Spleen (tissue), 11 donors: ENCODE measurements around the gene GCH1. TPM values are rescaled to one million over a fixed set of nuclear protein-coding genes. Genes with fewer than 3 reads are reported as not detected.

Experiments
- DNase-seq: peaks from one replicate; pipeline ENCODE4 v3.0.0-alpha.2; 2020
- H3K27ac ChIP-seq, 8 donors: fragments of 200-600 bp; sonication (generic) in 7 of 8; 1 replicate in 4 of 8; 2 replicates in 4 of 8; pipeline versions ENCODE4 v1.5.0 to v1.8.0; 2016 to 2021; ENCODE audit warnings: inconsistent platforms in 4 of 8, mild to moderate bottlenecking in 4 of 8, moderate library complexity in 1 of 8
- H3K27me3 ChIP-seq, 7 donors: fragments of 200-600 bp; sonication (generic) in 6 of 7; replicated peaks in 1 of 7; 1 replicate in 4 of 7; 2 replicates in 3 of 7; pipeline versions ENCODE4 v1.5.0 to v1.8.0; 2016 to 2021; ENCODE audit warnings: inconsistent platforms in 3 of 7, mild to moderate bottlenecking in 1 of 7
- H3K36me3 ChIP-seq, 6 donors: fragments of 200-600 bp; sonication (generic) in 5 of 6; 1 replicate in 4 of 6; 2 replicates in 2 of 6; pipeline versions ENCODE4 v1.5.0 to v1.8.0; 2016 to 2021; ENCODE audit warnings: inconsistent platforms in 2 of 6
- H3K4me1 ChIP-seq, 6 donors: fragments of 200-600 bp; sonication (generic) in 5 of 6; 1 replicate in 3 of 6; 2 replicates in 3 of 6; pipeline versions ENCODE4 v1.5.0 to v1.8.0; 2016 to 2021; ENCODE audit warnings: inconsistent platforms in 3 of 6
- H3K4me3 ChIP-seq, 8 donors: fragments of 200-600 bp; sonication (generic) in 7 of 8; 1 replicate in 4 of 8; 2 replicates in 4 of 8; pipeline versions ENCODE4 v1.5.0 to v1.8.0; 2016 to 2021; ENCODE audit warnings: inconsistent platforms in 4 of 8, mild to moderate bottlenecking in 4 of 8, moderate library complexity in 2 of 8
- H3K9me3 ChIP-seq, 8 donors: fragments of 200-600 bp; sonication (generic) in 7 of 8; 1 replicate in 4 of 8; 2 replicates in 4 of 8; pipeline versions ENCODE4 v1.5.0 to v1.8.0; 2016 to 2021; ENCODE audit warnings: inconsistent platforms in 4 of 8
- POLR2A ChIP-seq, 3 donors: fragments of 450-650 bp; IDR thresholded peaks; one replicate each; pipeline ENCODE4 v1.5.1; 2017; ENCODE audit warnings: antibody characterized with exemption in 3 of 3, mild to moderate bottlenecking in 1 of 3
- POLR2AphosphoS5 ChIP-seq, 3 donors: sonication (generic); formaldehyde crosslinking; IDR thresholded peaks; one replicate each; pipeline ENCODE4 v1.5.1; 2017; ENCODE audit warnings: antibody characterized with exemption in 3 of 3
- WGBS, 5 donors: extraction: QIAGEN DNeasy Blood & Tissue Kit in 3 of 5; methylation state at CpG; one replicate each; pipeline versions ENCODE4 v1.1.5 to v1.1.7; 2013 to 2018; 5-methylcytosine and 5-hydroxymethylcytosine counted together
- intact Hi-C: fragments of 100-400 bp; cut with DNase I; formaldehyde crosslinking; loops from one replicate; pipeline ENCODE4 v1.15.0; 2023; ENCODE audit warnings: low total_unique reads
- polyA plus RNA-seq, 3 donors: library from polyadenylated mRNA; stranded (reverse); fragments of 200-250 nt; gene quantifications; one replicate each; pipeline ENCODE4 v1.2.1, GENCODE V29; 2013
- total RNA-seq, 7 donors: library from RNA; depleted of rRNA in 3 of 7; stranded (reverse); fragments of >200 nt in 3 of 7; fragmentation: NEBNext Ultra II Directional in 4 of 7; extraction: Animal tissue kit (Norgen Biotek cat#: 25700) in 4 of 7; gene quantifications; one replicate each; pipeline versions ENCODE4 v1.1.0 to v1.2.1, GENCODE V29; 2016 to 2021
- TF ChIP-seq, protein P1 (sequence below), 11 experiments: fragments of 200-600 bp in 7 of 11; fragments of 450-650 bp in 4 of 11; sonication (generic) in 4 of 11; IDR thresholded peaks in 8 of 11; conservative IDR thresholded peaks in 3 of 11; 1 replicate in 7 of 11; 2 replicates in 4 of 11; pipeline versions ENCODE4 v1.4.0 to v1.8.0; 2016 to 2021; ENCODE audit warnings: antibody characterized with exemption in 11 of 11, inconsistent platforms in 4 of 11, mild to moderate bottlenecking in 1 of 11
- donor health status: healthy with polysubstance abuse.
- donor health status: DM: no; HTN: no; CAD: no; lungs with moderate emphysema.
- donor health status: DM: no; HTN: no; CAD: no.
- donor health status: Bipolar disorder and iron deficiency.
- donor health status: healthy.
- donor health status: DM: no; HTN: no; CAD: no.
- donor health status: DM: yes; HTN: yes; CAD: no.

GCH1 gene
- total and polyA plus RNA-seq, 10 donors = 11.2 to 23.3 (median 20.3) TPM

GRCh38 chr14:54829486-54830224, 73.0 kb downstream of the GCH1 start:
- intact Hi-C loops = no loop called here
- H3K4me1 ChIP-seq = no peaks in the 10 kb centered on the region
- DNase-seq = no peak
- TF ChIP-seq, protein P1, sequence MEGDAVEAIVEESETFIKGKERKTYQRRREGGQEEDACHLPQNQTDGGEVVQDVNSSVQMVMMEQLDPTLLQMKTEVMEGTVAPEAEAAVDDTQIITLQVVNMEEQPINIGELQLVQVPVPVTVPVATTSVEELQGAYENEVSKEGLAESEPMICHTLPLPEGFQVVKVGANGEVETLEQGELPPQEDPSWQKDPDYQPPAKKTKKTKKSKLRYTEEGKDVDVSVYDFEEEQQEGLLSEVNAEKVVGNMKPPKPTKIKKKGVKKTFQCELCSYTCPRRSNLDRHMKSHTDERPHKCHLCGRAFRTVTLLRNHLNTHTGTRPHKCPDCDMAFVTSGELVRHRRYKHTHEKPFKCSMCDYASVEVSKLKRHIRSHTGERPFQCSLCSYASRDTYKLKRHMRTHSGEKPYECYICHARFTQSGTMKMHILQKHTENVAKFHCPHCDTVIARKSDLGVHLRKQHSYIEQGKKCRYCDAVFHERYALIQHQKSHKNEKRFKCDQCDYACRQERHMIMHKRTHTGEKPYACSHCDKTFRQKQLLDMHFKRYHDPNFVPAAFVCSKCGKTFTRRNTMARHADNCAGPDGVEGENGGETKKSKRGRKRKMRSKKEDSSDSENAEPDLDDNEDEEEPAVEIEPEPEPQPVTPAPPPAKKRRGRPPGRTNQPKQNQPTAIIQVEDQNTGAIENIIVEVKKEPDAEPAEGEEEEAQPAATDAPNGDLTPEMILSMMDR (IDR thresholded peaks at IDR 0.05 in 8 of 11, conservative IDR thresholded peaks at IDR 0.05 in 3 of 11) = no peak
- no peak for TF ChIP-seq POLR2A (IDR thresholded peaks at IDR 0.05)
- TF ChIP-seq POLR2AphosphoS5 (IDR thresholded peaks at IDR 0.05) = no peak
- H3K27ac ChIP-seq = no peak overlapping the region
- 73 to 88% (median 79%) methylated on average over 8 of the region's 8 CpGs for WGBS, 5 donors
- H3K4me3 ChIP-seq = no peak overlapping the region
- H3K27me3 ChIP-seq = no peaks in the 10 kb centered on the region
- no peaks in the 10 kb centered on the region for H3K36me3 ChIP-seq
- H3K9me3 ChIP-seq = peaks cover 0 to 26% (median 19%) of the 10 kb centered on the region in 8 donors

- WGBS, 5 donors = 75 to 92% (median 84%) methylated on average over 1 of the region's 1 CpG
- intact Hi-C loops = no loop called here
- DNase-seq = no peak
- Histone ChIP-seq H3K9me3 (peaks cover 0 to 42% (median 36%) of the 10 kb centered on the region in 8 donors), H3K4me3 (no peak overlapping the region), H3K27me3 (no peaks in the 10 kb centered on the region), H3K4me1 (no peaks in the 10 kb centered on the region), H3K27ac (no peak overlapping the region), H3K36me3 (no peaks in the 10 kb centered on the region)
- TF ChIP-seq POLR2A (IDR thresholded peaks at IDR 0.05) (no peak), POLR2AphosphoS5 (IDR thresholded peaks at IDR 0.05) (no peak)
- TF ChIP-seq, protein P1 (IDR thresholded peaks at IDR 0.05 in 8 of 11, conservative IDR thresholded peaks at IDR 0.05 in 3 of 11) = no peak
Observed at GRCh38 chr14:54828037-54828436, 74.6 kb downstream of the GCH1 start.

DNA sequence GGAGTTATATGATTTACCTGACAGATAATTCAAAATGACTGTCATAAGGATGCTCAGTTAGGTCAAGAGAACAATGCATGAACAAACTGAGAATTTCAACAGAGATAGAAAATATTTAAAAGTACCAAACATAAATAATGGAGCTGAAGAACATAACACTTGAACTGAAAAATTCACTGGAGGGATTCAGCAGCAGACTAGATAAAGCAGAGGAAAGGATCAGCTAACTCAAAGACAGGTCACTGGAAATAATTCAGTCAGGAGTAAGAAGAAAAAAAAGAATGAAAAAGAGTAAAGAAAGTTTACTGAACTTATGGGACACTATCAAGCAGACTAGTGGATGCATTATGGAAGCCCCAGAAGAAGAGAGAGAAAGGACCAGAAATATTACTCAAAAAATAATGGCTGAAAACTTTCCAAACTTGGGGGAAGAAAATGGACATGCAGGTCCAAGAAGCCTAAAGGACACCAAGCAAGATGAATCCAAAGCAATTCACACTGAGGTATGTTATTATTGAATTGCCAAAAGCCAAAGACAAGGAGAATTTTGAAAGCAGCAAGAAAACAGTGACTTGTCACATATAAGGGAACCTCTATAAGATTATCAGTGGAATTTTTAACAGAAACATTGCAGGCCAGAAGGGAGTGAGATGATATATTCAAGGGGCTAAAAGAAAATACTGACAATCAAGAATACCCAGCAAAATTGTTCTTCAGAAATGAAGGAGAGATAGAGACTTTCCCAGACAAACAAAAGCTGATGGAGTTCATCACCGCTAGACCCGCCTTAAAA, 78.7 kb downstream of the GCH1 start:
- Histone ChIP-seq H3K27ac (no peak overlapping the region), H3K9me3 (peaks cover 0 to 42% (median 38%) of the 10 kb centered on the region in 8 donors), H3K4me1 (no peaks in the 10 kb centered on the region), H3K4me3 (no peak overlapping the region), H3K36me3 (no peaks in the 10 kb centered on the region), H3K27me3 (no peaks in the 10 kb centered on the region)
- TF ChIP-seq, protein P1 (IDR thresholded peaks at IDR 0.05 in 8 of 11, conservative IDR thresholded peaks at IDR 0.05 in 3 of 11) = no peak
- TF ChIP-seq POLR2A (IDR thresholded peaks at IDR 0.05) (no peak), POLR2AphosphoS5 (IDR thresholded peaks at IDR 0.05) (no peak)
- 95 to 100% (median 98%) methylated on average over 2 of the region's 2 CpGs for WGBS, 5 donors
- DNase-seq = no peak
- intact Hi-C loops = no loop called here

- H3K36me3 ChIP-seq = no peaks in the 10 kb centered on the region
- intact Hi-C loops = no loop called here
Observed at GRCh38 chr14:54822685-54823084, 79.9 kb downstream of the GCH1 start.

More at GRCh38 chr14:54822685-54823084, 79.9 kb downstream of the GCH1 start:
- Histone ChIP-seq H3K27me3 (no peaks in the 10 kb centered on the region), H3K4me1 (no peaks in the 10 kb centered on the region), H3K9me3 (peaks cover 0 to 42% (median 38%) of the 10 kb centered on the region in 8 donors), H3K27ac (no peak overlapping the region), H3K4me3 (no peak overlapping the region)
- TF ChIP-seq POLR2A (IDR thresholded peaks at IDR 0.05) (no peak), POLR2AphosphoS5 (IDR thresholded peaks at IDR 0.05) (no peak)
- TF ChIP-seq, protein P1 (IDR thresholded peaks at IDR 0.05 in 8 of 11, conservative IDR thresholded peaks at IDR 0.05 in 3 of 11) = no peak
- DNase-seq = no peak
